GM13977 (cell line): ENCODE measurements around the gene TENM3.

ENCODE experiments used
- DNase-seq: peaks from one replicate; pipeline ENCODE4 v3.0.0; 2012; ENCODE audit warnings: low spot score
- CTCF ChIP-seq: IDR thresholded peaks from 2 replicates; pipeline ENCODE4 v1.5.1; 2012; ENCODE audit warnings: mild to moderate bottlenecking, control low read depth; ENCODE audit not compliant: insufficient read depth; ENCODE audit errors: extremely low read depth, missing control alignments
- in situ Hi-C: fragments of 300-500 bp; cut with MboI; formaldehyde crosslinking; loops from one replicate; pipeline ENCODE4 v1.12.0; 2022; ENCODE audit warnings: low sequenced_read_pairs, low pct_unique_long_range_greater_than_20kb, mixed read lengths, inconsistent platforms; ENCODE audit not compliant: unreplicated experiment

The TENM3 gene

DNA sequence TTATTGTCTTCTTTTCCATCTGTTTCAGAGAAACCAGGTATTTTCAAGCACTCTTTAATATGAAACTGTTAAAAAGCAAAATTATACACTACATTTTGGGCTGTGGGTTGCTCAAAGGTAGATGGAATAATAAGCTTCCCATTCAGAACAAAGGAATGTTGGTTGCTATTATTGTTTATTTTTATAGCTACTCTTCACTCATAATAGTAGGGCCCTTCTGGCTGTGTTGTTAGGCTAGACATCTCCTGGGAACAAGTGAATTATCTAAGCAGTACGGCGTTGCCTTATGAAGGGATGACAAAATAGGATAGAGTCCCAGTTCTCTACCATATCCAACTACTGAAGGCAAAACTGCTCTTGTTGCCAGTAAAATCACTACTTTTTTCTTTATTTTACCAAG lies 34.2 kb downstream of the TENM3 start:
- no peak for DNase-seq
- in situ Hi-C loops = no loop called here
- no peak for TF ChIP-seq CTCF

DNA sequence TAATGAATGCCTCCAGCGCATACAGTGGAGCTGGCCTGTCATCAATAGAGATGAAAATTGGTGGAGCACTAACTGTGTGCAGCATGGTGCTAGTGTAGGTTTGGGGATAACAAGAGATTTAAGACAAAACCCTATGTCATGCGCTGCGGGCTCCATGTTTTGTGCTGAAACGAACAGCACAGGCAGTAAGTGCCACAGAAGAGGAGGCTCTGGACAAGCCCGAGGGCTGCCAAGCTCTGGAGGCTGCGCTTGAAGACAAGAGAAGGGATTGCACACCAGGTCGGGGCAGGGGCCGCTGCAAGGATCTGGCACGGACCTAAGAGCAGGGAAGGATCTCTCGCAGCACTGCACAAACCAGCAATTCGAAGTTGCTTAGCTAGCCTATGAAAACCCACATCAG lies 35.5 kb downstream of the TENM3 start:
- in situ Hi-C loops = no loop called here
- no peak for DNase-seq
- TF ChIP-seq CTCF = no peak

- in situ Hi-C loops = no loop called here
- DNase-seq = no peak
- no peak for TF ChIP-seq CTCF
Measured at GRCh38 chr4:182280436-182281111, 37.4 kb downstream of the TENM3 start.

- in situ Hi-C loops = no loop called here
- no peak for TF ChIP-seq CTCF
- no peak for DNase-seq
Measured at GRCh38 chr4:182286035-182286434, 42.8 kb downstream of the TENM3 start.

- DNase-seq = no peak
- no peak for TF ChIP-seq CTCF
- in situ Hi-C loops = no loop called here
Measured at GRCh38 chr4:182286931-182287330, 43.7 kb downstream of the TENM3 start.

GRCh38 chr4:182288534-182288933 lies 45.3 kb downstream of the TENM3 start:
- no peak for TF ChIP-seq CTCF
- in situ Hi-C loops = no loop called here
- no peak for DNase-seq

DNA sequence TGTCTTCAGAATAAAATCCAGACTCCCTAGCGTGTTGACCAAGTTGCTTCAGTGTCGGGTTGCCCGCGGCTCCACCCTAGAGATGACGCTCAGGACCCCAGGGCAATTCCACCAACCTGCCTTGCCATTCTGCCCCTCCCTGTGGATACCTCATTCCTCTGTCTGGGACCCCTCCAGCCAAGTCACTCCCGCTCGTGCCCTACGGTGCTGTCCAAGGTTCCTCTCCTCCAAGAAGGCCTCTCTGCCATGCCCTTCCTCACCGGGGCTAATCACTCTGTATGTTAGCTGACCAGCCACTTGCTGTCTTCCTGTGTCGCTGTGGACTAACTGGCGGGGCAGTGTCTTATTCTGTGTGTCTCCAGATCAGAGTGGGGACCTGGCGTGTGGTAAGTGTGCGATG lies 46.6 kb downstream of the TENM3 start:
- in situ Hi-C loops = no loop called here
- TF ChIP-seq CTCF = no peak
- DNase-seq = no peak
